Smooth muscle cell (in vitro differentiated cells): ENCODE results near the gene BRD7. TPM values are rescaled to one million over a fixed set of nuclear protein-coding genes. Genes with fewer than 3 reads are reported as not detected.

Experiments
- DNase-seq: peaks from one replicate; lab custom pipeline; 2025; ENCODE audit not compliant: unreplicated experiment; lab: John Stamatoyannopoulos, UW
- H2AFZ ChIP-seq: fragments of 200-600 bp; sonication (generic); 2 replicates; pipeline ENCODE4 v1.6.0; 2016; ENCODE audit warnings: antibody characterized with exemption, low read depth, mild to moderate bottlenecking
- H3F3A ChIP-seq: fragments of 200-600 bp; sonication (generic); 2 replicates; pipeline ENCODE4 v1.6.0; 2017; ENCODE audit warnings: antibody characterized with exemption, low read depth
- H3K27ac ChIP-seq: fragments of 200-600 bp; sonication (generic); 2 replicates; pipeline ENCODE4 v1.5.1; 2016; ENCODE audit warnings: low read depth, mild to moderate bottlenecking
- H3K27me3 ChIP-seq: fragments of 200-600 bp; sonication (generic); 2 replicates; pipeline ENCODE4 v1.6.1; 2016; ENCODE audit warnings: low read depth, mild to moderate bottlenecking
- H3K36me3 ChIP-seq: fragments of 200-600 bp; sonication (generic); 2 replicates; pipeline ENCODE4 v1.5.1; 2016; ENCODE audit warnings: low read depth
- H3K4me1 ChIP-seq: fragments of 200-600 bp; sonication (generic); 2 replicates; pipeline ENCODE4 v1.5.1; 2016; ENCODE audit warnings: low read depth
- H3K4me2 ChIP-seq: fragments of 200-600 bp; sonication (generic); 2 replicates; pipeline ENCODE4 v1.6.0; 2016; ENCODE audit warnings: mild to moderate bottlenecking
- H3K4me3 ChIP-seq: fragments of 200-600 bp; sonication (generic); 2 replicates; pipeline ENCODE4 v1.5.1; 2016; ENCODE audit warnings: mild to moderate bottlenecking
- H3K79me2 ChIP-seq: fragments of 200-600 bp; sonication (generic); 2 replicates; pipeline ENCODE4 v1.6.0; 2016; ENCODE audit warnings: low read depth, mild to moderate bottlenecking
- H3K9ac ChIP-seq: fragments of 200-600 bp; sonication (generic); 2 replicates; pipeline ENCODE4 v1.6.0; 2016; ENCODE audit warnings: low read depth
- H3K9me3 ChIP-seq: fragments of 200-600 bp; sonication (generic); replicated peaks from 2 replicates; pipeline ENCODE4 v1.5.1; 2016; ENCODE audit warnings: low read depth
- H4K20me1 ChIP-seq: fragments of 200-600 bp; sonication (generic); 2 replicates; pipeline ENCODE4 v1.6.0; 2016; ENCODE audit warnings: low read depth
- CTCF ChIP-seq: fragments of 200-600 bp; sonication (generic); IDR thresholded peaks from 2 replicates; pipeline ENCODE4 v1.5.1; 2017; ENCODE audit warnings: borderline replicate concordance, mild to moderate bottlenecking, antibody characterized with exemption; ENCODE audit not compliant: insufficient read depth, poor library complexity, severe bottlenecking
- WGBS: methylation state at CpG from one replicate; pipeline ENCODE4 v1.1.7; 2016; ENCODE audit warnings: low lambda C conversion rate; 5-methylcytosine and 5-hydroxymethylcytosine counted together
- polyA plus RNA-seq: library from polyadenylated mRNA; unstranded; fragments of >200 nt; fragmentation: Nextera tagmentation; extraction: Ambion mirVana; gene quantifications from 2 replicates; pipeline ENCODE4 v1.2.1, GENCODE V29; 2016
- total RNA-seq: library from RNA; depleted of rRNA; stranded (reverse); fragments of >200 nt; gene quantifications from 2 replicates; pipeline ENCODE4 v1.2.3, GENCODE V29; 2014

Gene BRD7
- total and polyA plus RNA-seq, 2 experiments from 2014 or later = 33.9 to 40.4 TPM

DNA sequence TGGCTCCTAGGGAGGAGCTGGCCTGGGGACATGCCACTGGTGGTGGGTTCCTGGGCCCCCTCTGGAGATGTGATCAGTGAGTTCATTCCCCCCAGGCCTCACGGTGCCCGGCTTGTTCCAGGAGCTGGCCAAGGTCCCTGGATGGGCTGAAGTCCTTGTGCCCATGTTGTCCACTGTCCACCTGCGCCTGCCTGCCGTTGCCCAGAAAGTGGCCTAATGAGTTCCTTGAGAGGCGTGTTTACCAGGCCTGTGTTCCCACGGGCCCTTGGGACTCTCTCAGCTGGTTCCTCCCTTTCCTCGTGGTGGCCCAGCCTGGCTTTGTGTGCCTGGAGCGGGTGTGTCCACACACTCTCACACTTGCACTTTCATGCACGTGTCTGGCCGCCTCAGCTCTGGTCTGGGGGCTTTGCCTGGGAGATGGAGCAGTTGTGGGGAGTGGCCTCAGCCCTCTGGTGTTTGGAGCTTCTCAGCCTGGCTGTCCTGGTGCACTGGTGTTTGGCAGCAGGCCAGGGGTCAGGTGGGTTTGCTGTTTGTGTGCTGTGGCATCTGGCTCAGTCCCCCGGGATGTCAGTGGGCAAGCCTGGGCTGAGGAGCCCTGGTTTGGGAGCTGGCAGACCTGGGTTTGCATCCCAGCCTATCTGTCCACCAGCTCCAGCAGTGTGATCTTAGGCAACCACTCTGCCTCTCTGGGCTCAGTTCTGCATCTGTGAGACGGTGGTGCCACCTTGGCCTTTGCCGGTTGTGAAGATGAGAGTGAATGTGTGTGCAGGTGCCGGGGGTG, 84.5 kb downstream of the BRD7 start:
- H3K9me3 ChIP-seq = no peaks in the 10 kb centered on the region
- H3K4me1 ChIP-seq = peaks cover 6% of the 10 kb centered on the region
- no peaks in the 10 kb centered on the region for H3F3A ChIP-seq
- no peak overlapping the region for H3K9ac ChIP-seq
- H3K27ac ChIP-seq = no peak overlapping the region
- WGBS = 86% methylated on average over 14 of the region's 14 CpGs
- H3K4me2 ChIP-seq = no peak overlapping the region
- H4K20me1 ChIP-seq = peaks cover 75% of the 10 kb centered on the region
- H3K79me2 ChIP-seq = peaks cover 4% of the 10 kb centered on the region
- TF ChIP-seq CTCF = no peak
- no peaks in the 10 kb centered on the region for H3K36me3 ChIP-seq
- H2AFZ ChIP-seq = no peak overlapping the region
- H3K27me3 ChIP-seq = no peaks in the 10 kb centered on the region
- H3K4me3 ChIP-seq = no peak overlapping the region
- no peak for DNase-seq

GRCh38 chr16:50282955-50283631, 85.7 kb downstream of the BRD7 start:
- H3K9ac ChIP-seq = no peak overlapping the region
- no peak overlapping the region for H3K27ac ChIP-seq
- H3F3A ChIP-seq = no peaks in the 10 kb centered on the region
- no peak overlapping the region for H3K4me3 ChIP-seq
- H3K27me3 ChIP-seq = no peaks in the 10 kb centered on the region
- no peaks in the 10 kb centered on the region for H3K9me3 ChIP-seq
- peaks cover 10% of the 10 kb centered on the region for H3K79me2 ChIP-seq
- peaks cover 6% of the 10 kb centered on the region for H3K4me1 ChIP-seq
- no peak overlapping the region for H2AFZ ChIP-seq
- WGBS = 94% methylated on average over 9 of the region's 9 CpGs
- peaks cover 75% of the 10 kb centered on the region for H4K20me1 ChIP-seq
- H3K36me3 ChIP-seq = no peaks in the 10 kb centered on the region
- no peak for DNase-seq
- no peak overlapping the region for H3K4me2 ChIP-seq
- TF ChIP-seq CTCF = no peak

GRCh38 chr16:50282010-50282538, 86.7 kb downstream of the BRD7 start:
- peaks cover 10% of the 10 kb centered on the region for H3K79me2 ChIP-seq
- no peaks in the 10 kb centered on the region for H3K36me3 ChIP-seq
- peak overlapping the region; percentile 44 for H3K4me2 ChIP-seq
- H3K9me3 ChIP-seq = no peaks in the 10 kb centered on the region
- H2AFZ ChIP-seq = no peak overlapping the region
- H3F3A ChIP-seq = no peaks in the 10 kb centered on the region
- H3K4me1 ChIP-seq = peaks cover 6% of the 10 kb centered on the region
- H3K4me3 ChIP-seq = no peak overlapping the region
- 60% methylated on average over 7 of the region's 7 CpGs for WGBS
- no peak for DNase-seq
- H3K9ac ChIP-seq = no peak overlapping the region
- no peaks in the 10 kb centered on the region for H3K27me3 ChIP-seq
- no peak for TF ChIP-seq CTCF
- no peak overlapping the region for H3K27ac ChIP-seq
- peaks cover 75% of the 10 kb centered on the region for H4K20me1 ChIP-seq
